A673 (cell line): ENCODE data around the gene MYCBPAP. TPM values are rescaled to one million over a fixed set of nuclear protein-coding genes. Genes with fewer than 3 reads are reported as not detected.

Experiments
- BruUV-seq: library from RNA; stranded (reverse); fragments of 400-500 nt; replicated peaks from 2 replicates; lab custom pipeline; 2021; lab: Mats Ljungman, UMichigan
- CTCF ChIA-PET: fragments of 300-600 bp; sonication (Branson Sonifier 250); formaldehyde crosslinking; loops from one replicate; lab custom pipeline; 2022; ENCODE audit warnings: antibody characterized with exemption; lab: Charles Lee
- POLR2A ChIA-PET: fragments of 300-600 bp; sonication (Branson Sonifier 250); formaldehyde crosslinking; loops from one replicate; lab custom pipeline; 2022; ENCODE audit warnings: antibody characterized with exemption; ENCODE audit not compliant: low non-redundant PET; lab: Charles Lee
- DNase-seq: peaks from one replicate; pipeline ENCODE4 v3.0.0-alpha.2; 2015; ENCODE audit warnings: low spot score
- H3K27ac ChIP-seq: fragments of 200-600 bp; sonication (generic); 2 replicates; pipeline ENCODE4 v1.5.1; 2016; ENCODE audit warnings: mixed run types, low read depth, mild to moderate bottlenecking, mixed read lengths, antibody characterized with exemption, low read length; ENCODE audit not compliant: poor library complexity, severe bottlenecking
- H3K27me3 ChIP-seq: fragments of 200-600 bp; sonication (generic); replicated peaks from 2 replicates; pipeline ENCODE4 v1.6.1; 2017; ENCODE audit warnings: mixed run types, low read depth, mild to moderate bottlenecking, mixed read lengths, antibody characterized with exemption, low read length; ENCODE audit not compliant: insufficient read depth, poor library complexity
- H3K36me3 ChIP-seq: fragments of 200-600 bp; sonication (generic); 2 replicates; pipeline ENCODE4 v1.6.1; 2016; ENCODE audit warnings: mixed run types, mild to moderate bottlenecking, mixed read lengths, antibody characterized with exemption, low read length; ENCODE audit not compliant: insufficient read depth, poor library complexity, severe bottlenecking
- H3K4me1 ChIP-seq: fragments of 200-600 bp; sonication (generic); 2 replicates; pipeline ENCODE4 v1.6.1; 2017; ENCODE audit warnings: mixed run types, mild to moderate bottlenecking, mixed read lengths, antibody characterized with exemption, low read length; ENCODE audit not compliant: insufficient read depth, poor library complexity, severe bottlenecking
- H3K4me3 ChIP-seq: fragments of 200-600 bp; sonication (generic); 2 replicates; pipeline ENCODE4 v1.5.1; 2016; ENCODE audit warnings: low read depth, mixed run types, mild to moderate bottlenecking, mixed read lengths, low read length; ENCODE audit not compliant: poor library complexity, severe bottlenecking
- H3K9me3 ChIP-seq: fragments of 200-600 bp; sonication (generic); 2 replicates; pipeline ENCODE4 v1.6.1; 2016; ENCODE audit warnings: mixed run types, low read depth, mild to moderate bottlenecking, mixed read lengths, antibody characterized with exemption, low read length; ENCODE audit not compliant: poor library complexity, severe bottlenecking
- CTCF ChIP-seq: fragments of 300-800, 200-600 bp; sonication (generic); conservative IDR thresholded peaks from 2 replicates; pipeline ENCODE4 v1.5.1; 2017; ENCODE audit warnings: low read depth, mild to moderate bottlenecking, antibody characterized with exemption, low read length, moderate library complexity, mixed read lengths
- EZH2 ChIP-seq: fragments of 200-600 bp; sonication (generic); IDR thresholded peaks from 2 replicates; pipeline ENCODE4 v1.6.1; 2017; ENCODE audit warnings: borderline replicate concordance, low read depth, mild to moderate bottlenecking, mixed read lengths, antibody characterized with exemption, low read length; ENCODE audit not compliant: poor library complexity, severe bottlenecking
- intact Hi-C: fragments of 100-400 bp; cut with micrococcal nuclease; formaldehyde crosslinking; loops from one replicate; pipeline ENCODE4 v1.10.0; 2022; ENCODE audit not compliant: unreplicated experiment
- total RNA-seq: library from RNA; stranded (reverse); gene quantifications from 2 replicates; pipeline ENCODE4 v1.2.3, GENCODE V29; 2021

The MYCBPAP gene
- total RNA-seq, 1 experiment from 2014 or later, result 0.92 TPM

GRCh38 chr17:50527949-50528474 is 19.8 kb downstream of the MYCBPAP start:
- CTCF ChIA-PET, result no interaction called here
- Histone ChIP-seq H3K27me3 (peaks cover 10% of the 10 kb centered on the region), H3K36me3 (no peaks in the 10 kb centered on the region), H3K4me1 (no peaks in the 10 kb centered on the region), H3K27ac (no peak overlapping the region), H3K4me3 (no peak overlapping the region), H3K9me3 (no peaks in the 10 kb centered on the region)
- DNase-seq, result no peak
- intact Hi-C loops, result no loop called here
- BruUV-seq, result no TSS peak
- no peak for TF ChIP-seq CTCF
- no peak for TF ChIP-seq EZH2
- POLR2A ChIA-PET, result no interaction called here

- Histone ChIP-seq H3K27me3 (peaks cover 10% of the 10 kb centered on the region), H3K27ac (no peak overlapping the region), H3K4me3 (no peak overlapping the region), H3K9me3 (no peaks in the 10 kb centered on the region), H3K4me1 (peaks cover 8% of the 10 kb centered on the region), H3K36me3 (no peaks in the 10 kb centered on the region)
- no TSS peak for BruUV-seq
- DNase-seq, result no peak
- TF ChIP-seq EZH2 (no peak), CTCF (no peak)
- POLR2A ChIA-PET, result no interaction called here
- intact Hi-C loops, result no loop called here
- CTCF ChIA-PET, result no interaction called here
Observed at GRCh38 chr17:50529849-50530248, 21.6 kb downstream of the MYCBPAP start.

- intact Hi-C loops, result no loop called here
- ChIA-PET POLR2A (no interaction called here), CTCF (no interaction called here)
- BruUV-seq, result no TSS peak
- no peaks in the 10 kb centered on the region for H3K36me3 ChIP-seq
- no peak for TF ChIP-seq CTCF
- TF ChIP-seq EZH2, result no peak
- H3K27me3 ChIP-seq, result peaks cover 10% of the 10 kb centered on the region
- no peak overlapping the region for H3K4me3 ChIP-seq
- H3K9me3 ChIP-seq, result no peaks in the 10 kb centered on the region
- H3K27ac ChIP-seq, result no peak overlapping the region
- H3K4me1 ChIP-seq, result peaks cover 8% of the 10 kb centered on the region
- no peak for DNase-seq
Observed at GRCh38 chr17:50531428-50532025, 23.3 kb downstream of the MYCBPAP start.
